EH (cell line): Measurements from ENCODE around the gene PRR23E.
A peak's percentile ranks its signal among the peaks of the same experiment; 100 is the strongest.

Source experiments
- DNase-seq: peaks from one replicate; pipeline ENCODE4 v3.0.0-alpha.2; 2015; ENCODE audit warnings: low read depth

Gene PRR23E

GRCh38 chr3:127165036-127165435, 27.9 kb upstream of the PRR23E start:
- DNase-seq: no peak

- DNase-seq: no peak
Measured at GRCh38 chr3:127165694-127166485, 27.0 kb upstream of the PRR23E start.

- DNase-seq: no peak
Measured at GRCh38 chr3:127166501-127167065, 26.3 kb upstream of the PRR23E start.

GRCh38 chr3:127167315-127168043, 25.5 kb upstream of the PRR23E start:
- DNase-seq: no peak

GRCh38 chr3:127168271-127168670, 24.7 kb upstream of the PRR23E start:
- no peak for DNase-seq

- peak; percentile 82 for DNase-seq
Measured at GRCh38 chr3:127170814-127171213, 22.1 kb upstream of the PRR23E start.

GRCh38 chr3:127171320-127171719, 21.6 kb upstream of the PRR23E start:
- DNase-seq: no peak

GRCh38 chr3:127171721-127172120, 21.2 kb upstream of the PRR23E start:
- DNase-seq: no peak

- DNase-seq: no peak
Measured at GRCh38 chr3:127172211-127172610, 20.7 kb upstream of the PRR23E start.

GRCh38 chr3:127172781-127173515, 20.0 kb upstream of the PRR23E start:
- DNase-seq: peak; percentile 91

- DNase-seq: no peak
Measured at GRCh38 chr3:127173516-127174166, 19.3 kb upstream of the PRR23E start.

- no peak for DNase-seq
Measured at GRCh38 chr3:127174284-127174683, 18.6 kb upstream of the PRR23E start.

- DNase-seq: no peak
Measured at GRCh38 chr3:127174715-127175140, 18.2 kb upstream of the PRR23E start.

- DNase-seq: no peak
Measured at GRCh38 chr3:127175272-127175671, 17.7 kb upstream of the PRR23E start.

GRCh38 chr3:127177226-127177625, 15.7 kb upstream of the PRR23E start:
- peak; percentile 32 for DNase-seq

GRCh38 chr3:127180859-127181258, 12.1 kb upstream of the PRR23E start:
- no peak for DNase-seq

- no peak for DNase-seq
Measured at GRCh38 chr3:127182431-127182830, 10.5 kb upstream of the PRR23E start.

- no peak for DNase-seq
Measured at GRCh38 chr3:127182848-127183714, 9.8 kb upstream of the PRR23E start.

GRCh38 chr3:127183931-127184869, 8.7 kb upstream of the PRR23E start:
- no peak for DNase-seq

GRCh38 chr3:127184870-127185216, 8.1 kb upstream of the PRR23E start:
- DNase-seq: no peak
